GM19372 (cell line): Measurements from ENCODE around the gene VPS37C.

Source experiments
- ATAC-seq: cut with Tn5 transposase; IDR thresholded peaks from one replicate; pipeline ENCODE4 v1.9.1; 2021; ENCODE audit warnings: mild to moderate bottlenecking, low read depth, moderate library complexity; ENCODE audit not compliant: unreplicated experiment

Gene VPS37C

GRCh38 chr11:61138935-61139334 is 22.3 kb downstream of the VPS37C start:
- ATAC-seq: no peak

- ATAC-seq: no peak
These were observed 26.4 kb downstream of the VPS37C start for GRCh38 chr11:61134801-61135257.

- no peak for ATAC-seq
These were observed 27.1 kb downstream of the VPS37C start for GRCh38 chr11:61133956-61134662.

- no peak for ATAC-seq
These were observed 28.1 kb downstream of the VPS37C start for GRCh38 chr11:61133145-61133544.

GRCh38 chr11:61132646-61133045 is 28.6 kb downstream of the VPS37C start:
- ATAC-seq: no peak

- ATAC-seq: no peak
These were observed 29.1 kb downstream of the VPS37C start for GRCh38 chr11:61131998-61132555.

GRCh38 chr11:61131586-61131985 is 29.6 kb downstream of the VPS37C start:
- ATAC-seq: no peak

GRCh38 chr11:61131186-61131585 is 30.0 kb downstream of the VPS37C start:
- no peak for ATAC-seq

- ATAC-seq: peak; percentile 78
These were observed 31.3 kb downstream of the VPS37C start for GRCh38 chr11:61129639-61130523.

GRCh38 chr11:61128947-61129638 is 32.1 kb downstream of the VPS37C start:
- no peak for ATAC-seq

- no peak for ATAC-seq
These were observed 33.2 kb downstream of the VPS37C start for GRCh38 chr11:61127991-61128390.

GRCh38 chr11:61126256-61126655 is 35.0 kb downstream of the VPS37C start:
- no peak for ATAC-seq

- no peak for ATAC-seq
These were observed 35.9 kb downstream of the VPS37C start for GRCh38 chr11:61125310-61125684.

- no peak for ATAC-seq
These were observed 36.5 kb downstream of the VPS37C start for GRCh38 chr11:61124574-61125309.

- ATAC-seq: no peak
These were observed 37.3 kb downstream of the VPS37C start for GRCh38 chr11:61123775-61124571.

- ATAC-seq: no peak
These were observed 38.5 kb downstream of the VPS37C start for GRCh38 chr11:61122761-61123160.

GRCh38 chr11:61121917-61122316 is 39.3 kb downstream of the VPS37C start:
- ATAC-seq: no peak

- no peak for ATAC-seq
These were observed 39.9 kb downstream of the VPS37C start for GRCh38 chr11:61121192-61121831.

- no peak for ATAC-seq
These were observed 40.5 kb downstream of the VPS37C start for GRCh38 chr11:61120706-61121191.
